GM12874 (cell line): ENCODE measurements around the gene POU2F1.

ENCODE experiments used
- TF ChIP-seq, protein P1 (sequence below): IDR thresholded peaks from 2 replicates; pipeline ENCODE4 v1.5.1; 2011; ENCODE audit warnings: low read depth, mild to moderate bottlenecking, control low read depth, low read length, moderate library complexity; ENCODE audit not compliant: insufficient read depth

The POU2F1 gene

GRCh38 chr1:167185062-167185461 lies 35.6 kb upstream of the POU2F1 start:
- TF ChIP-seq, protein P1, sequence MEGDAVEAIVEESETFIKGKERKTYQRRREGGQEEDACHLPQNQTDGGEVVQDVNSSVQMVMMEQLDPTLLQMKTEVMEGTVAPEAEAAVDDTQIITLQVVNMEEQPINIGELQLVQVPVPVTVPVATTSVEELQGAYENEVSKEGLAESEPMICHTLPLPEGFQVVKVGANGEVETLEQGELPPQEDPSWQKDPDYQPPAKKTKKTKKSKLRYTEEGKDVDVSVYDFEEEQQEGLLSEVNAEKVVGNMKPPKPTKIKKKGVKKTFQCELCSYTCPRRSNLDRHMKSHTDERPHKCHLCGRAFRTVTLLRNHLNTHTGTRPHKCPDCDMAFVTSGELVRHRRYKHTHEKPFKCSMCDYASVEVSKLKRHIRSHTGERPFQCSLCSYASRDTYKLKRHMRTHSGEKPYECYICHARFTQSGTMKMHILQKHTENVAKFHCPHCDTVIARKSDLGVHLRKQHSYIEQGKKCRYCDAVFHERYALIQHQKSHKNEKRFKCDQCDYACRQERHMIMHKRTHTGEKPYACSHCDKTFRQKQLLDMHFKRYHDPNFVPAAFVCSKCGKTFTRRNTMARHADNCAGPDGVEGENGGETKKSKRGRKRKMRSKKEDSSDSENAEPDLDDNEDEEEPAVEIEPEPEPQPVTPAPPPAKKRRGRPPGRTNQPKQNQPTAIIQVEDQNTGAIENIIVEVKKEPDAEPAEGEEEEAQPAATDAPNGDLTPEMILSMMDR, result no peak

GRCh38 chr1:167185974-167186657 lies 34.6 kb upstream of the POU2F1 start:
- TF ChIP-seq, protein P1, result no peak

DNA sequence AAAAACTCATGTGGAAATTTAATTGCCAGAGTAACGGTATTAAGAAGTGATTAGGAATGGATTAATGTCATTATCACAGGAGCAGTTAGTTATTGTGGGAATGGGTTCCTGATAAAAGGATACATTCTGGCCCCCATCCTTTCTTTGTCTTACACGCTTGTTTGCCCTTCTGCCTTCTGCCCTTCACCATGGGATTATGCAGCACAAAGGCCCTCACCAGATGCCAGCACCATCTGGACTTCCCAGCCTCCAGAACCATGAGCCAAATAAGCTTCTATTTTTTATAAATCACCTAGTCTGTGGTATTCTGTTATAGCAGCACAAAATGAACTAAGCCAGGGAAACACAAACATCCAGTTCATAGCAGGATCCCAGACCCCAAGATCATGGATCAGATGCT lies 33.9 kb upstream of the POU2F1 start:
- TF ChIP-seq, protein P1, result no peak

DNA sequence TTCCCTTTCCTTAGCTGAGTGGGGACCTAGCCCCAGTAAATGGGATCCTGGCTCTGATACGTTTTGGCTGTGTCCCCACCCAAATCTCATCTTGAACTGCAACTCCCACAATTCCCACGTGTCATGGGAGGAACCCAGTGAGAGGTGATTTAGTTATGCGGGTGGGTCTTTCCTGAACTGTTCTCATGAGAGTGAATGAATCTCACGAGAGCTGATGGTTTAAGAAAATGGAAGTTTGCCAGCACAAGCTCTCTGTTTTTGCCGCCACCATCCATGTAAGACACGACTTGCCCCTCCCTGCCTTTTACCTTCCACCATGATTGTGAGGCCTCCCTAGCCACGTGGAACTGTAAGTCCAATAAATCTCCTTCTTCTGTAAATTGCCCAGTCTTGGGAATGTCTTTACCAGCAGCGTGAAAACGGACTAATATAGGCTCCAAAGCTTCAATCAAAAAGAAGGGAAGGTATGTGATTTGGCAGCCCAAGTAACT lies 29.9 kb upstream of the POU2F1 start:
- TF ChIP-seq, protein P1, result no peak

- TF ChIP-seq, protein P1, result no peak
Observed at GRCh38 chr1:167191958-167192357, 28.7 kb upstream of the POU2F1 start.

GRCh38 chr1:167194182-167194581 lies 26.5 kb upstream of the POU2F1 start:
- TF ChIP-seq, protein P1, result no peak

GRCh38 chr1:167196166-167196565 lies 24.5 kb upstream of the POU2F1 start:
- TF ChIP-seq, protein P1, result no peak

GRCh38 chr1:167197236-167197635 lies 23.4 kb upstream of the POU2F1 start:
- TF ChIP-seq, protein P1, result no peak
